Fibroblast of the conjunctiva (primary cell): ENCODE data around the gene ANKRD65.
"Not testable (repeated sequence)": the region's sequence is repeated elsewhere in the genome, so short reads cannot be mapped to it uniquely, and the experiment has no call there.

Source experiments
- DNase-seq: peaks from one replicate; pipeline ENCODE4 v3.0.0-alpha.2; 2010; ENCODE audit warnings: low read depth

Gene ANKRD65

DNA sequence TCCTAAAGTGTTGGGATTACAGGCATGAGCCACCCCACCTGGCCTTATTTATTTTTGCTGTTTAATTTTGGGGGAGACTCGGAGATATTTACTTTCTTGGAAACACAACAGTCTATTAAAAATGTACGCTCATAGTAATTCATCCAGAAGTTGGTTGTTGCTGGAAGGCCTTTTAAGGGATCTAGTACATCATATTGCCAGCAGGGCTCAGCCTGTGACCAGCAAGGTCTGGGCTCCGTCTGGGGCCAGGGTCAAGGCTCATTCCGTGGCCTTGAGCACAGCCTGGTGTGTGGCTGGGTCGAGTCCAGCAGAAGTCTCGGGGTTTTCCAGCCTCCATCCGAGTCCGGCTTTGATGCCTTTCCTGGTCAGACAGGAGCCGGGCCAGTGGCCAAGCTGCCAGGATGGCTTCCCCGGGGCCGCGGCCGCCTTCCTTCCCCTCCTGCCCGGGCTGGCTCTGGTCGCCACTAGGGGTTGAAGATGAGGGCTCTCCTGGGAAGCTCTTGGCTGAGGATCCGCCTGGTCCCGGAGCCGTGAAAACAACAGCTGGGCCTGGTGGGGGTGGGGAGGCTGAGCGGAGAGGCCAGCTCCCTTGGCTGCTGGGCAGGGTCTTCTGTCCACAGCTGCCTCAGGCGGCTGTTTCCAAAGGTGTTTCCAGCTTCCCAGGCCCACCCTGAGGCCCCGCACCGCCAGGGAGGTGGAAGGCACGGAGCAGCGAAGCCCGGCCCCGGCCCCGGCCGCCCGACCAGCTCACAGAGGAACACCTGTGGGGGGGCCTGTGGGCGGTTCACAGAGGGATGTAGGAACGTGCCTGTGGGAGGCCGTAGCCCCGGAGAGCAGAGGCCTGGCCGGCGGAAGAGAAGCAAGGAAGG, 9.3 kb upstream of the ANKRD65 start:
- DNase-seq: peak; percentile 35

DNA sequence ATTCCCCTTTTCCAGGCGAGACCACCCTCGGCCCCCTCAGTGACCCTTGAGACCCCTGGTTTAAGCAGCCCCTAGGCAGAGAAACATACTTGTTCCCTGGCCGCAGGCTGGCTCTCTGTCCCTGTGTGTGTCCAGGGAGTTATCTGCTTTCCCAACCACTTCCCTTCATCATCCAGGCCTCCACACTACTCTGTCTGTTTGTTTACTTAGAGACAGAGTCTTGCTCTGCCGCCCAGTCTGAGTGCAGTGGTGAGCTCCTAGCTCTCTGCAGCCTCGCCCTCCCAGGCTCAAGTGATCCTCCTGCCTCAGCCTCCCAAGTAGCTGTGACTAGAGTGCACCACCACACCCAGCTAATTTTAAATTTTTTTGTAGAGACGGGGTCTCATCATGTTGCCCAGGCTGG, 8.6 kb upstream of the ANKRD65 start:
- no peak for DNase-seq

DNA sequence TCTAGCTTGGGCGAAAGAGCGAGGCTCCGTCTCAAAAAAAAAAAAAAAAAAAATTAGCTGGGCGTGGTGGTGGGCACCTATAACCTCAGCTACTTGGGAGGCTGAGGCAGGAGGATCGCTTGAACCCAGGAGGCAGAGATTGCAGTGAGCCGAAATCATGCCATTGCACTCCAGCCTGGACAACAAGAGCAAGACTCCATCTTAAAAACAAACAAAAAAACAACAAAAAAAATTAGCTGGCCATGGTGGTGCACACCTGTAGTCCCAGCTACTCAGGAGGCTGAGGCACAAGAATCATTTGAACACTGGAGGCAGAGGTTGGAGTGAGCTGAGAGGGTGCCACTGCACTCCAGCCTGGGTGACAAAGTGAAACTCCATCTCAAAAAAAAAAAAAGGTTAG, 7.9 kb upstream of the ANKRD65 start:
- DNase-seq: not testable (repeated sequence)

DNA sequence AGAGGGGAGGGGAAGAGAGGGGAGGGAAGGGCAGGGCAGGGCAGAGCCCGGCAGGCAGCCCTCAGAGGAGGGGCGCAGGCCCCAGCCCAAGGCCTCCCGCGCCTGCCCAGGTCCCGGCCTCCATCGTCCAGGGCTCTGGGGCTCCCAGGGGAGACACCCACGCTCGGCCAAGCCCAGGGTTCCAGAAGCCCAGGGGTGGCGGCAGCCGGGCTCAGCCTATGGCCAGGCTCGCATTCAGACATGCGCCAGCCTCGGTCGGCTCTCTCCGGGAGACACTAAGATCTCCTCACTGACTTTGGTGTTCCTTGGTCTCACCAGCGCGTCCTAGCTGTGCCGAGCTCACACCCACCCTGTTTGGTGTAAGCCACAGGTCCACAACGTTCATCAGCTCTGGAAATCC, 7.1 kb upstream of the ANKRD65 start:
- no peak for DNase-seq

DNA sequence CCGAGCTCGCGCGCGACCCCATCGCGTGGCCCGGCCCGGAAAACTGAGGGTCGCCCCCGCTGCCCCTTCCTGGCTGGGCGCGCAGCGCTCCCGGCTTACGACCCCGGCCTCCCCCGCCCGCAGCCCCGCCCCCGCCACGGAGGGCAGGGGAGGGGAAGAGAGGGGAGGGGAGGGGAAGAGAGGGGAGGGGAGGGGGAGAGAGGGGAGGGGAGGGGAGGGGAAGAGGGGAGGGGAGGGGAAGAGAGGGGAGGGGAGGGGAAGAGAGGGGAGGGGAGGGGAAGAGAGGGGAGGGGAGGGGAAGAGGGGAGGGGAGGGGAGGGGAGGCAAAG, 6.7 kb upstream of the ANKRD65 start:
- no peak for DNase-seq

DNA sequence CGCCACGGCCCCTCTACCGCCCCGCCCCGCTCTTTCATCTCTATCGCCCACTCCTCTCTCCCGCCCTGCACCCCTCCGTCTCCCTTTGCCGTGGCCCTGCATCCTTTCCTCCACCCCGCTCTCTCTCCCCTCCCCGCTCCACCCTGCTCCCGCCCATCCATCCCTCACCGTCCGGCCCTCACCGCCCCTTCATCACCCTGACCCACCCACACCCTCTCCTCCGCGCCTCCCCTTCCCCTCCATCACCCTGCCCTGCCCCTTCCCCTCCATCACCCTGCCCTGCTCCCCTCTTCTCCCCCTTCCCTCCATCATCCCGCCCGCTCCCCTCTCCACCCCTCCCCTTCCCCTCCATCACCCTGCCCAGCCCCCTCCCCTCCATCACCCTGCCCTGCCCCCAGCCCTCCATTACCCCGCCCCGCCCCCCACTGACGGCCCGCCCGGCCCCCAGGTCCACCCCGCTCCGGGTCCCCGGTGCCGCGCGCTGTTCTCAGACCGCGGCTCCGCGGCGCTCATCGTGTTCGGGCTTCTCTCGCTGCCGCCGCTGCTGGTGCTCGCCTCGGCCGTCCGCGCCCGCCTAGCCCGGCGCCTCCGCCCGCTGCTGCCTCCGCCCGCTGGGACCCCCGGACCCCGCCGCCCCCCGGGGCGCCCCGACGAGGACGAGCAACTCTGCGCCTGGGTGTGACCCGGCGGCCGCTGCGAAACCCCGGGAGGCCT, 6.2 kb upstream of the ANKRD65 start:
- DNase-seq: no peak

DNA sequence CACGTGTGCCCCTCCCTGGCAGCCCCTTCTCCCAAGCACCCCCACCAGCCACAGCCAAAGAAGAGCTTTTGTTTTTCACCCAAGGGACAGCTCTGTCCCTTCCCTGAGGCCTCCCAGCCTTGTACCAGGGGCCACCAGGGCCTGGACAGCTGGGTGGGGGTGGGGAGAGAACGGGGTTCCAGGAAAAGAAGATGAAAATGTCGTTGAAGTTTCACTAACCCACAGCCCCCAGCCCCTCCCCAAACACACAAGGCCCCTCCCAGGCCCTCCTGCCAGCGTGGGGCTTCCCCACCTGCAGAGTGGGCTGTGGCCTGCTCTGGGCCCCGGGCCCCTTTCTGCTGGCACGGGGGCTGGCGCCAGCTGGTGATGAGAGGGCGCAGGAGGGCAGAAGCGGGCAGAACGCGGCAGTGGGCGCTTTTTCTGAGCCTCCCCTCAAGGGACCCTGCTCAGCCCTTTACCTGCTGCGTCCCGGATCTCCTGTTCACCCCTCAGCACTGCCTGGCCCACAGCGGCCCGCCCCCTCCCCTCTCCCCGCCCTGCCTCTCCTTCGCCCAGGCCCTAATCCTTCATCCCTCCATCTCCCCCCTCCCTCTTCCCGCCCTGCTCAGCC, 5.5 kb upstream of the ANKRD65 start:
- no peak for DNase-seq

DNA sequence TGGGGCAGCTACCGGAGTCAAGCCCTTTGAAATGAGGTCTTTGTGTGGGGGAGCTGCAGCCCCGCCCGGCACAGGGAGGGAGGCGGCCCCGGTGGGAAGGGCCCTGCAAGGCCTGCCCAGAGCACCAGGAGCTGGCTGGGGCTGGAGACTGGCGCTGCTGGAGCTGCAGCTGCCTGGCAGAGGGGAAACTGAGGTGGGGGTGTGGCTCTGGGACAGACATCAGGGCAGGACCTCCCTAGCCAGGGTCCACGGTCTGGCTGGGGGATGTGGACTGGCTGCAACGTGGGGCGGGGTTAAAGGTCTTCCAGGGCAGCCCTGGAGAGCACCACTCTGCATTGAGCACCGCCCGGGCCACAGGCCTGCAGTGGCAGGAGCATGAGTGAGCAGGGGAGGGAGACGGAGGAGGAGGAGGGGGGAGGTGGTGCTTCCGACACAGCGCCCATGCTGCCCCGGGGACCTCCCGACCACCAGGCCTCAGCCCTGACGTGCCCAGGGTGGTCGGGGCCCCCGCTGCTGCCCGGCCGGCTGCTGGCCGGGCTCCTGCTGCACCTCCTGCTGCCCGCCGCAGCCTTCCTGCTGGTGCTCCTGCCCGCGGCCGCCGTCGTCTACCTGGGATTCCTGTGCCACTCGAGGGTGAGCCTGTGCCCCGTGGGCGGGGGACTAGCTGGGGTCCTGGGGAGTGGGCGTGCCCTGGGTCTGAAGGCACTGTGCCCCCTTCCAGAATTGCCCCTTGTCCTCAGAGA, 4.8 kb upstream of the ANKRD65 start:
- no peak for DNase-seq

DNA sequence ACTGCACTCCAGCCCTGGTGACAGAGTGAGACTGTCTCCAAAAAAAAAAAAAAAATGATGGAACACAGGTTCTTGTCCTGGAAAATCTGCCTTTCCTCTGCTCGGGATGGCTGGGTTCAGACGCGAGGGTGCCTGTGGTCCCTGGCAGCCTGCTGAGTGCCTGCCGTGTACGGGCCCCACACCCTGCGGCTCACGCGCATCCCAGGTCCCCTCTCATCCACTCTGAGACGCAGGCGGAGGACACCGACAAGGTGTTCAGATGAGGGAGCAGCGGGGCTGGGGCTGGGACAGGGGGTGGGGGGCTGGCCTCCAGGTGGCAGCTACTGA, 4.3 kb upstream of the ANKRD65 start:
- DNase-seq: no peak

DNA sequence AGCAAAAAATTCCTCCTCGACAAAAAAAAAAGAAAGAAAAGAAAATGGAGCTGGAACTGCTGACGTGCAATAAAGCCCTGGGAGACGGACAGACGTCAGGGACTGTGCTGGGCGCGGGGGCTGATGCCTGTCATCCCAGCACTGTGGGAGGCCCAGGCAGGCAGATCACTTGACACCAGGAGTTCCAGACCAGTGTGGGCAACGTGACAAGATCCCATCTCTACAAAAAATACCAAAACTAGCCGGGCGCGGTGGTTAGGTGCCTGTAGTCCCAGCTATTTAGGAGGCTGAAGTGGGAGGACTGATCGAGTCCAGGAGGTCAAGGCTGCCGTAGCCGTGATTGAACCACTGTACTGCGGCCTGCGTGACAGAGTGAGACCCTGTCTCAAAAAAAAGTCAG, 3.6 kb upstream of the ANKRD65 start:
- no peak for DNase-seq

DNA sequence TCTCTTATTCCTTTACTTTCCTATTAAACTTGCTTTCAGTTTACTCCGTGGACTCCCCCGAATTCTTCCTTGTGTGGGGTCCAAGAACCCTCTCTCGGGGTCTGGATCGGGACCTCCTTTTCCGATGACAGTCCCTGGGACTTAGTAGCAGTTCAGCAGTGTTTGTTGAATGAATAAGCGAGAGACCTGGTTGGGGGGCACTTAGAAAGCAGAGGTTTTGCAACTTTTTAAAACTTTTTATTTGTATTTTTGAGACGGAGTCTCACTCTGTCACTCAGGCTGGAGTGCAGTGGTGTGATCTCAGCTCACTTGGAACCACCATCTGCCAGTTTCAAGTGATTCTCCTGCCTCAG, 2.1 kb upstream of the ANKRD65 start:
- DNase-seq: no peak

DNA sequence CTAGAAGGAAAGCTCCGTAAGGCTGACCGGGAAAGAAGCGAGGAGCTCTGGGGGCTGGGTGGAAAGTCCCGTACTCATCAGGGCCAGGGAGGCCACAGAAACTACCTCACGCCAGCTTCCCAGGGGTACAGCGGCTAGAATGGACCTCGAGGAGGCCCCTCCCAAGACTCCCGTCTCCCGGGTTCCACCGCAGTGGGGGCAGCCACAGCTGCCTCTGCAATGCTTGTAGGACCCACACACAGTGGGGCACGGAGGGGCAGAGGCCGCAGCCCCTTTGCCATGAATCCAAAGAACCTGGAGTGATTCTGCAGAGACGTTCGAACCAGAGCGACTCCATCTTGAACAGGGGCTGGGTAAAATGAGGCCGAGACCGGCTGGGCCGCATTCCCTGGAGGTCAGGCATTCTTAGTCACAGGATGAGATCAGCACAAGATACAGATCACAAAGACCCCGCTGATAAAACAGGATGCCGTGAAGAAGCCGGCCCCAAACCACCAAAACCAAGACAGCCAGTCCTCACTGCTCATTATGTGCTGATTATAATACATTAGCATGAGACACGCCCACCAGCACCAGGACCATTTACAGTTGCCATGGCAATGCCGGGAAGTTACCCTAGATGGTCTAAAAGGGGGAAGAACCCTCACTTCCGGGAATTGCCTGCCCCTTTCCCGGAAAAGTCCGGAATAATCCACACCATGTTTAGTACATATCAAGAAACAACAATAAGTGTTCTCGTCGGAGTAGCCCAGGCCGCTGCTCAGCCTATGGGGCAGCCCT, 1.6 kb upstream of the ANKRD65 start:
- no peak for DNase-seq

DNA sequence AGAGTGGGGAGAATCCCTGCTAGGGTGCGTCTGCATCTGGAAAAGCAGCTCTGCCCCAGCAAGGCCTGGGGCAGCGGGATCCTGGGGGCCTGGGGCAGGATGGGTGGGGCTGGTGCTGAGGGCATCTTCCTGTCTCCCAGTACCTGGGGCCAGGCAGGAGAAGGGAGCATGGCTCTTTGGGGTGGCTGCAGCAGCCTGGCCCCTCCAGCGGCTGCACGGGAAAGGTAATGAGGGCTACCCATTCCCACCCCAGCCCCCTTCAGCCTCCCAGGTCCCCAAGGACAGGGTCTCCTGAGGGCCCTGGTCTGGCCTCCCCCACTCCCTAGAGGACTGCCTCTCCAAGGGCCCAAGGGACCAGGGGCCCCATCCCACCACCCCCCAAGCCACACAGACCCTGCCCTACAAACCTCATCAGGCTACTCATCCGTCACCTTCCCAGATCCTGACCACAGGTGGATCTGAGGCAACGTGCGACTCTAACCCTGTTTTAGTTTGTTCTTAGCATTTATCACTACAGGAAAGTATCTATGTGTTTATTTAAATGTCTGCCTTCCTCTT, 910 bp upstream of the ANKRD65 start:
- DNase-seq: no peak

DNA sequence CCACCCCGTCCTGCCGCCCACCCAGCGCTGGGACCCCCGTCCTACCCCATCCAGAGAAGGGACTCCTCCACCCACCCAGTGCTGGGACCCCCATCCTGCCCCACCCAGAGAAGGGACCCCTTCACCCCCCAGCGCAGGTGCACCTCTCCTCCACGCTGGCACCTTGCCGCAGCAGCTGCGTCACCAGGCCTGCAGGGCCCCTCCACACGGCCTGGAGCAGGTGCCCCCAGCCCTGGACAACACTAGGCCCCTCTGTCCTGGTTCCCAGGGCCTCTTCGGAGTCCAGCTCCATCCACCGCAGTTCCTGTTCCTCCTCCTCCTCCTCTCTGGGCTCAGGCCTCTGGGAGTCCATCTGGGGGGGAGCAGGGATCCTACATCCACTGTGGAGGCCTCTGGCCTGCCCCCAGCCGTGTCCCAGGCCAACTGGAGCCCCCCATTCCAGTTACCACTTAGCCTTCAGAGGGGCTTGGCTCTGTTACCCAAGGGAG, 378 bp downstream of the ANKRD65 start:
- no peak for DNase-seq

DNA sequence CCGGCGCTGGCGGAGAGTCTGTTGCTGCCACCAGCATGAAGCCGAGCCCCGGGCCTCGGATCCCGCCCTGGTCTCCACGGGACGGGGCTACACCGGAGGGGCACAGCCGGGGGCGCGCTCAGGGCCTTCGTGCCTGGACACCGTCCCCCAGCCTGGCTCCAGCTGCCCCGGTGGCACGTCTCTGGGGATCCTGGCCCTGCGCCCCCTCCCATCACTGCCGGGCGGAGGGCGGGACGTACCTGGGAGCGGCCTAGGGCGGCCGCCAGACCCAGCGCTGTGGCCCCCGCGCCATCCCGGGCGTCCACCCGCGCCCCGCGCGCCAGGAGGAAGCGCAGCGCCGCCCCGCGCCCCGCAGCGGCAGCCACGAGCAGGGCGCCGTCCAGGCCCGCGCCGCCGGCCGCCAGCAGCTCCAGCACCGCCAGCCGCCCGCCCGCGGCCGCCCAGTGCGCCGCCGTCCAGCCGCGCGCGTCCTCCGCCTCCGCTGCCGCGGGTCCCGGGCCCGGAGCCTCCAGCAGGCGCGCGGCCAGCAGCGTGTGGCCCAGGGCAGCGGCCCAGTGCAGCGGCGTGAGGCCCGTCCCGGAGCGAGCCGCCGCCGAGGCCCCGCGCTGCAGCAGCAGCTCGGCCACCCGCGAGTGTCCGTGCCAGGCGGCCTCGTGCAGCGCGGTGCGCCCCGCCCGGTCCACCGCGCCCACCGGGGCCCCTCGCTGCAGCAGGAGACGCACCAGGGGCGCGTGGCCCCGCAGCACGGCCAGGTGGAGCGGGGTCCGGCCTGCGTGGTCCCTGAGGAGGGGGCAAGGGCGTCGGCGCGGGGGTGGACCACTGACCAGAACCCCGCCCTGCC, 1.0 kb downstream of the ANKRD65 start:
- no peak for DNase-seq

DNA sequence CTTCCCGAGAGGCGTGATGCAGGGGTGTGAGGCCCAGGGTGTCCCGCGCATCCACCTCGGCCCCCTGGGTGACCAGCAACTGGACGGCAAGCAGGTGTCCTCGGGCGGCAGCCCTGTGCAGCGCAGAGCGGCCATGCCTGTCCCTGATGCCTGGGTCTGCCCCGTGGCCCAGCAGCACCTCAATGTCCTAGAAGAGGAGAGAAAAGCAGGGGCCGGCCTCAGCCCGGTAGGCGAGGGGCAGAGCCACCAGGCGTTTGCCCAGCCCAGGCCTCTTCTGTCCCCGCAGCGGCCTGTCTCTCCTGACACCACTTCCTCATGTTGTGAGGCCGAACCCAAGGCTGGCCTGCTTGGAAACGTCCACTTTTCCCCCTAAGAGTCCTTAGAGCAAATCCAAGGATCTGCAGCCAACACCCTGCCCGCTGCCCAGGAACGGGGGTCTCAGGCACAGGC, 1.7 kb downstream of the ANKRD65 start:
- DNase-seq: no peak

DNA sequence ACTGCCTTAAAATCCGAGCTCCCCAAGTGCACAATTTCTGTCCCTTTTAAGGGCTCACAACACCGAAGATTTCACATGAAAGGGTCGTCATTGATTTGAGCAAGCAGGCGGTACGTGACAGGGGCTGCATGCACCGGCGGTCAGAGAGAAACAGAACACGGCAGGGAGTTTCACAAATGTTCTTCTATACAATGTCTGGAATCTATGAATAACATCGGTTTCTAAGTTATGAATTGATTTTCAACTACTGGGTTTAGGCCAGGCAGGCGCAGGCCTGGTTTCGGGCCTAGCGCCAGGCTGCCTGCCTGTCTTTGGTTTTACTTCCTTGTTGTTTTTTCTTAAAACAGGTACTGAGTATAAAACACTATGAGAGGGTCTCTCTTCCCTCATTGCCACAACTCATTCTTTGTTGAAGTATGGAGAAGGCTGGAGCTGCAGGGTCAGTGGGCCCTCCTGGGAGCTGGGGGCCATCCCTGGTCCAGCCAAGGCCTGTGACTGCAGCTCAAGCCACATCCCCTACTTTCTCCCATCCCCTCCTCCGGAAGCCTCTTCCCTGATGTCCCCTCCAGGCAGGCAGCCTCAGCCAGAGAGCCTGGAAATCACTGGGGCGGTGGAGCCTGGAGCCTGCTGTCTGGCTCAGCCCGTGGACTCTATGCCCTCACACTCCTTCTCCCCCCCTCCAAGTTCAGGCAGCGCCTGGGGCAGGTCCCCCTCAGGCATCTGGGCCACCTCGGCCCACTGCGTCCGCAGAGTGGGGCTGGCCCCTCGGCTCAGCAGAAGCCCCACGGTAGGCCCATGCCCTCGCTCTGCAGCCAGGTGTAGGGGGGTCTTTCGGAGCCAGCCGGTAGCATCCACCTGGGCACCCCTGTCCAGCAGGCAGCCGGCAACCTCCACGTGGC, 2.4 kb downstream of the ANKRD65 start:
- DNase-seq: no peak

DNA sequence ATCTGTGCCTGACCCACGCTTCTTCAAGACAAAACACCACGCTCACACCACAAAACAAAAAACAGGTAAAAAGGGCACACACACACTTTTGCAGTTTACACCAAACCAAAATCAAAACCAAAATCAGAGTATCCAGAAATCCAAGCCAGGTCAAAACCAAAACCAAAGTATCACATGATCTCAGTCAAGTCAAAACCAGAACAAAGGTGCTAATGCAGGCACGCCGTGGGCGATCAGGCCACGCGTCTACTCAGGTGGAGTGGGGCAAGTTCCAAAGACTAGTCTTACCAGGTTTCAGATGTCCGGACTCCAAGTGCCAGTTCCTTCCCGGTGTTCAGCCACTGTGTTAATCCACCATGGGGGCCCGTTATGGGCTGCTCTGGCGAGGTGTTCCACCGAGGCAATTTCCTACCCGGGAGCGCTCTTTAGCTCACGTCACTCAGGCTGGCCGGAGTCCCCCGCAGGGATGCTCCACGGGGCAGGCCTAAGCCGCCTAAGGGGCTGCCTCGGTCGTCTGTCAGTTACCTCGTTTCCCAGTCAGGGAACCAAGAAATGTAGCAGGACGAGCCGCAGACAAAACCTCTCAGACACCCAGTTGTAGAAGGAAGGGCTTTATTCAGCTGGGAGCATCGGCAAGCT, 3.1 kb downstream of the ANKRD65 start:
- not testable (repeated sequence) for DNase-seq

DNA sequence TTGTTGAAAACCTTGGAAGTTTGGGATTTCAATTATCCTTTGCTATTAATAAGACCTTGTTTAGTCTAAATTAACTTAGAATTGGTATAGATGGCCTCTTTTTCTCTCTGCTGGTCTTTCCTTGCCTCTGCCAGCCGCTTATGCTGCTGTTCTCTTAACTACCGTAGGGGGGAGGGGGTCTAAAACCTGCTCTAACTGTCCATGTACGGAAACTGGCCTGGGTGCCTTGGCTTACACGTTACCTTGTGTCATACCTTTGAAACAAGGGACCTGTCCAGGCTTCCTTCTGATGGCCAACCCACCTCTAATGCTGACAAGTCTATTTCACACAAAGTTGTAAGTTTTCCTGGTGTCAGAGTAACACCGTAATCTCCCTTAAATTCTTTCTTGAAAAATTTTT, 3.7 kb downstream of the ANKRD65 start:
- not testable (repeated sequence) for DNase-seq
